ENCODE data around the gene ETF1. TPM values are rescaled to one million over a fixed set of nuclear protein-coding genes. Genes with fewer than 3 reads are reported as not detected.

Gene ETF1
- total RNA-seq, 1 experiment from 2014 or later, result 57.3 TPM

DNA sequence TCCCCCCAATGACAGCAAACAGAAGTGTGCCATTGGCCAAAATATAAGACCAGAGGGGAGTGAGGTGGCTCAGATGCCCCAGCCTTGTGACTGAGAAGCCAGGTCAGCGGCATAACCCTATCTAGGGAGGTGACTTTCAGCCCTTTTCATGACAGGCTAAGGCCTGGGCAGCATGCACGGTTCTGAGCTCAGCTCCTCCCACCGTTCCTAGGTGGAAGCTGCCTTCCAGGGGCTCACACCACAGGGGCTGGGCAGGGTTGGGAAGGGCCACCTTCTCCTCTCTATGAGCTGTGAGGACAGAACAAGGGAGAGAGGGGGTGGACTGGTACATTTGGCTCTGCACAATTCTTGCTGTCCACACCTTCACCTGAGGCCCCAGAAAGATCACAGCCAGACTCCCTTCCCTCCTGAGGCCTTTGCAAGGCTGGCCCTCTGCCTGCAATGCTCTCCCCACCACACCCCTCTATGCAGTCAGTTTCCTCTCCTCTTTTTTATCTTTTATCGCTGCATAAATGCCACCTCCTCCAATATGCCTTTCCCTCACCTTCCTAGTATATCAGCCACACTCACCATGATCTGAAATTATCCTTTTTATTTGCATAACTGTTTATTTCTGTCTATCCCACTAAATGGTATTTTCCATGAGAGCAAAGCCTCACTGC lies 82.9 kb downstream of the ETF1 start:
- Histone ChIP-seq H3K4me2 (ENCODE audit: low read length) (no peak overlapping the region), H4K20me1 (ENCODE audit: low read length) (no peaks in the 10 kb centered on the region), H3K27ac (ENCODE audit: low read length) (no peak overlapping the region), H3K9me2 (replicated peaks; ENCODE audit: low read length) (no peaks in the 10 kb centered on the region), H3K9me3 (ENCODE audit: low read length) (no peaks in the 10 kb centered on the region), H3K27me3 (ENCODE audit: low read length) (no peaks in the 10 kb centered on the region), H2AFZ (ENCODE audit: low read length) (no peak overlapping the region), H3K4me1 (ENCODE audit: insufficient read depth, low read length) (peaks cover 5% of the 10 kb centered on the region), H3F3A (ENCODE audit: low read length, unreplicated experiment) (no peaks in the 10 kb centered on the region), H3K4me3 (ENCODE audit: low read length) (no peak overlapping the region), H3K9ac (ENCODE audit: low read length) (no peak overlapping the region), H3K79me2 (ENCODE audit: low read length) (no peaks in the 10 kb centered on the region), H3K36me3 (ENCODE audit: low read depth, low read length) (no peaks in the 10 kb centered on the region)
- no peak for ATAC-seq
- TF ChIP-seq, protein P1, sequence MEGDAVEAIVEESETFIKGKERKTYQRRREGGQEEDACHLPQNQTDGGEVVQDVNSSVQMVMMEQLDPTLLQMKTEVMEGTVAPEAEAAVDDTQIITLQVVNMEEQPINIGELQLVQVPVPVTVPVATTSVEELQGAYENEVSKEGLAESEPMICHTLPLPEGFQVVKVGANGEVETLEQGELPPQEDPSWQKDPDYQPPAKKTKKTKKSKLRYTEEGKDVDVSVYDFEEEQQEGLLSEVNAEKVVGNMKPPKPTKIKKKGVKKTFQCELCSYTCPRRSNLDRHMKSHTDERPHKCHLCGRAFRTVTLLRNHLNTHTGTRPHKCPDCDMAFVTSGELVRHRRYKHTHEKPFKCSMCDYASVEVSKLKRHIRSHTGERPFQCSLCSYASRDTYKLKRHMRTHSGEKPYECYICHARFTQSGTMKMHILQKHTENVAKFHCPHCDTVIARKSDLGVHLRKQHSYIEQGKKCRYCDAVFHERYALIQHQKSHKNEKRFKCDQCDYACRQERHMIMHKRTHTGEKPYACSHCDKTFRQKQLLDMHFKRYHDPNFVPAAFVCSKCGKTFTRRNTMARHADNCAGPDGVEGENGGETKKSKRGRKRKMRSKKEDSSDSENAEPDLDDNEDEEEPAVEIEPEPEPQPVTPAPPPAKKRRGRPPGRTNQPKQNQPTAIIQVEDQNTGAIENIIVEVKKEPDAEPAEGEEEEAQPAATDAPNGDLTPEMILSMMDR (conservative IDR thresholded peaks at IDR 0.05; ENCODE audit: low read depth, low read length), result no peak
- no peak for TF ChIP-seq EZH2 (IDR thresholded peaks at IDR 0.05; ENCODE audit: low read length, unreplicated experiment)
- TF ChIP-seq EZH2phosphoT487 (IDR thresholded peaks at IDR 0.05; ENCODE audit: borderline replicate concordance, low read length), result no peak
- DNase-seq, result no peak
- no TSS peak for BruUV-seq (replicated peaks)
- intact Hi-C loops (cut with micrococcal nuclease), result no loop called here
- CTCF ChIA-PET, result interaction anchor here (0.6 kb wide), 1 partner anchor 391 kb away, joined by 9 read pairs; no protein-coding TSS in a partner anchor
- POLR2A ChIA-PET (ENCODE audit: unreplicated experiment), result no interaction called here

DNA sequence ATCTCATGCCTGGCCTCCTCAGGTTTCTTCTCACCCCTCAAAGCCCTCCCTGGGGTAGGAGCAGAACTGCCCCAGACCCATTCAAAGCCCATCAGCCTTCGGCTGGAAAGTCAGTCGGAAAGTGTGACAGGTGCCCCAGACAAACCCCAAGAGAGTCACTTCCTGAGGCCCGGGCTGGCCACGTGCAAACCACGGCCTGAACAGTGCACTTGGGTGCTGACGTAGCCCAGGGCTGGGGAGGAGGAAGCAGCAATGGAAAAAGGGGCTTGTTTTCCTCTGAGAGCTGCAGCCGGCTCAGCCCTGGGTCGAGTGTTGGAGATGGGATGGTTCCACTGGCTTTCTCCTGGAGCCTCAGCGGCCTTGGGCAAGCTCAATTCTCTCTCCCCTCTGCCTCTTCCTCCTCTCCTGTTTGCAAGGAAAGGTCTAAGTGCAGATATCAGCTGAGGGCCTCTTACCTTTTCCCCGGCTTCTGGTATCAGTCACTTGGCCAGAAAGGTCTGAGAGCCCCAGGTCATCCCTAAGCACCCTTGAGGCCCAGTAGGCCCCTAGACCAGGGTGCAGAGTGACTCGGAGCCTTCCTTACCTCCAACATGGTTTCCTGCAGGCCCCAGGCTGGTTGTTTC lies 83.6 kb downstream of the ETF1 start:
- CTCF ChIA-PET, result interaction anchor here (0.6 kb wide), 1 partner anchor 390 kb away, joined by 9 read pairs; no protein-coding TSS in a partner anchor
- POLR2A ChIA-PET (ENCODE audit: unreplicated experiment), result no interaction called here
- Histone ChIP-seq H3K4me2 (ENCODE audit: low read length) (no peak overlapping the region), H2AFZ (ENCODE audit: low read length) (no peak overlapping the region), H3K4me3 (ENCODE audit: low read length) (no peak overlapping the region), H4K20me1 (ENCODE audit: low read length) (no peaks in the 10 kb centered on the region), H3K27ac (ENCODE audit: low read length) (no peak overlapping the region), H3F3A (ENCODE audit: low read length, unreplicated experiment) (no peaks in the 10 kb centered on the region), H3K9me2 (replicated peaks; ENCODE audit: low read length) (no peaks in the 10 kb centered on the region), H3K9ac (ENCODE audit: low read length) (no peak overlapping the region), H3K79me2 (ENCODE audit: low read length) (no peaks in the 10 kb centered on the region), H3K27me3 (ENCODE audit: low read length) (no peaks in the 10 kb centered on the region), H3K4me1 (ENCODE audit: insufficient read depth, low read length) (peaks cover 5% of the 10 kb centered on the region), H3K9me3 (ENCODE audit: low read length) (no peaks in the 10 kb centered on the region), H3K36me3 (ENCODE audit: low read depth, low read length) (no peaks in the 10 kb centered on the region)
- DNase-seq (no peak), ATAC-seq (no peak)
- no TSS peak for BruUV-seq (replicated peaks)
- intact Hi-C loops (cut with micrococcal nuclease), result no loop called here
- TF ChIP-seq EZH2 (IDR thresholded peaks at IDR 0.05; ENCODE audit: low read length, unreplicated experiment), result no peak
- TF ChIP-seq, protein P1 (conservative IDR thresholded peaks at IDR 0.05; ENCODE audit: low read depth, low read length), result no peak

DNA sequence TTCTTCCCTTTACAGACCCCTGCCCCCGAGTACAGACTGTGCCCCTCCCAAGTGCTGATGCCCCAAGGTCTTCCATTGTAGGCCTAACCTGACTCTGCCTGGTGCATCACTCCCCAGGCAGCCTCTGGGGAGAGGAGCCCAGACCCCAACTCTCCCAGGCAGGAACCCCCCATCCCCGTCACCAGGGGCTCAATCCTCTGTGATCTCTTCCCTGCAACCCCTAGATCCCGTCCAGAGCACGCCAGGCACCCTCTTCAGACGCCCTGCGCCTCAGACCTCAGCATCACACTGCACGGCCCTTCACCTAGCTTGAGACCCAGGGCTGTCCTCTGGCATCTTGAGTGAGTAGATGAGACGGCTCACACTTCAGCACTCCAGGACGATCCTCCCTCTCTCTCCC lies 84.2 kb downstream of the ETF1 start:
- no peak overlapping the region for H3K4me2 ChIP-seq (ENCODE audit: low read length)
- TF ChIP-seq EZH2phosphoT487 (IDR thresholded peaks at IDR 0.05; ENCODE audit: borderline replicate concordance, low read length), result no peak
- no peak for TF ChIP-seq EZH2 (IDR thresholded peaks at IDR 0.05; ENCODE audit: low read length, unreplicated experiment)
- TF ChIP-seq, protein P1 (conservative IDR thresholded peaks at IDR 0.05; ENCODE audit: low read depth, low read length), result no peak
- H3K9me2 ChIP-seq (replicated peaks; ENCODE audit: low read length), result no peaks in the 10 kb centered on the region
- no peaks in the 10 kb centered on the region for H3F3A ChIP-seq (ENCODE audit: low read length, unreplicated experiment)
- POLR2A ChIA-PET (ENCODE audit: unreplicated experiment), result no interaction called here
- no peaks in the 10 kb centered on the region for H3K36me3 ChIP-seq (ENCODE audit: low read depth, low read length)
- H3K79me2 ChIP-seq (ENCODE audit: low read length), result no peaks in the 10 kb centered on the region
- CTCF ChIA-PET, result interaction anchor here (0.6 kb wide), 1 partner anchor 44 kb away, joined by 3 read pairs; no protein-coding TSS in a partner anchor
- intact Hi-C loops (cut with micrococcal nuclease), result no loop called here
- no peak for ATAC-seq
- H2AFZ ChIP-seq (ENCODE audit: low read length), result no peak overlapping the region
- no peak overlapping the region for H3K27ac ChIP-seq (ENCODE audit: low read length)
- H3K9me3 ChIP-seq (ENCODE audit: low read length), result no peaks in the 10 kb centered on the region
- H3K4me3 ChIP-seq (ENCODE audit: low read length), result no peak overlapping the region
- H3K27me3 ChIP-seq (ENCODE audit: low read length), result no peaks in the 10 kb centered on the region
- DNase-seq, result no peak
- H4K20me1 ChIP-seq (ENCODE audit: low read length), result no peaks in the 10 kb centered on the region
- H3K4me1 ChIP-seq (ENCODE audit: insufficient read depth, low read length), result peaks cover 5% of the 10 kb centered on the region
- no TSS peak for BruUV-seq (replicated peaks)
- H3K9ac ChIP-seq (ENCODE audit: low read length), result no peak overlapping the region

All from PC-3 (cell line).